Brain pericyte (primary cell): ENCODE data around the gene CAMK4.

ENCODE experiments used
- DNase-seq: peaks from one replicate; pipeline ENCODE4 v3.0.0-alpha.2; 2012; ENCODE audit warnings: low read depth, low spot score

The CAMK4 gene

GRCh38 chr5:111223787-111224560 is at the start of gene CAMK4:
Gene CAMK4 (plus strand): TSS chr5:111224384. CDS start chr5:111224484, 100 bp downstream.
- DNase-seq, result peak; percentile 20

DNA sequence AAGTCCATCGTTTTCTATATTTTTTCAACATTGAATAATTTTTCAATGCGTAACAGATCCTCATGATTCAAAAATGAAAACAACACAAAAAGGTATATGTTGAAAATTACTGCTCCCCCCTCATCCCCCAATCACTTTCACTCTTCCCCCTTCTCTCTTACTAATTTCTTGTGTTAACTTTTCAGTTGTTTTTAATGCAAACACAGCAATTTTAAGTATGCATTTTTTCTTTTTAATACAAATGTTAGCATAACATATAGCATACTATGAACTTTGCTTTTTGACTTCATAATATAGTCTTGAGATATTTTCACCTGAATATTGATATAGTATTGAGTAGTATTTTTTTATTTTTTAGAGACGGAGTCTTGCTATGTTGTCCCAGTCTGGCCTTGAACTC is 41.1 kb upstream of the CAMK4 start:
- no peak for DNase-seq

- no peak for DNase-seq
Measured at GRCh38 chr5:111187079-111187478, 37.1 kb upstream of the CAMK4 start.

DNA sequence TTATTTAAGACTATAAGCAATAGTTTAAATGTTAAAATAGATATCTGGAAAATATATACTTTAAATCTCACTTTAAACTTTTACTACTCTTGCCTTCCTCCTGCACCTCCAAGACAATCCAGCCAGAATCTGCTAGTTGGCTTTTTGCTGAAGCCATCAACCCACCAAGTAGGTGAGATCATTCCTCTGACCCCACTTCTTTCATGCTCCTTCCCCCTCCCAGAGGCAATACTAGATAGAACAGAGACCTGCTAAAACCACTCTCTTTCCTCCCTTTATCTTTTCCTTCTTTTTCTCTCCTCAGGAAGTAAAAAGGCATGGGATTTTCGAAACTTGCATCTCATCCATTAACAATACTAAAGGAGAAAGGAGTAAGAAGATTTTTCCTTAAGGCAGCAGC is 30.1 kb upstream of the CAMK4 start:
- DNase-seq, result no peak

- no peak for DNase-seq
Measured at GRCh38 chr5:111194925-111195324, 29.3 kb upstream of the CAMK4 start.

DNA sequence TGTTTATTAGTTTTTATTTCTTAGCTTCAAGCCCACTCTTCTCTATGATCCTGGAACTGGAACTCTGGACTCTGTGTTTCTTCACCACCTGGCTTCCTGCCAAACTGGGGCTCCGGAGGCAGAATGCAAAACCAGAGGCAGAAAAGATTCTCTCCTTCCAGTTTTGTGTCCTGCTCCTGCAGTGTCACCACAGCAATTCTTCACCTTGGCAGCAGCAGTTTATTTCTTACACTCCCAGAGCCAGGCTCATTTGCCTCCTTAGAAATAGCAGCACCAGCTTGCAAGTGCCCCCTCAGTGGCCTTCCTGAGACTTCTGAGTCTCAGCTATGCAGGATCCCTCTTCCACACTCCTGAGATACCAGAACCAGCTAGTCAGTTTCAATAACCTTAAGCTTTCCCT is 26.7 kb upstream of the CAMK4 start:
- no peak for DNase-seq

DNA sequence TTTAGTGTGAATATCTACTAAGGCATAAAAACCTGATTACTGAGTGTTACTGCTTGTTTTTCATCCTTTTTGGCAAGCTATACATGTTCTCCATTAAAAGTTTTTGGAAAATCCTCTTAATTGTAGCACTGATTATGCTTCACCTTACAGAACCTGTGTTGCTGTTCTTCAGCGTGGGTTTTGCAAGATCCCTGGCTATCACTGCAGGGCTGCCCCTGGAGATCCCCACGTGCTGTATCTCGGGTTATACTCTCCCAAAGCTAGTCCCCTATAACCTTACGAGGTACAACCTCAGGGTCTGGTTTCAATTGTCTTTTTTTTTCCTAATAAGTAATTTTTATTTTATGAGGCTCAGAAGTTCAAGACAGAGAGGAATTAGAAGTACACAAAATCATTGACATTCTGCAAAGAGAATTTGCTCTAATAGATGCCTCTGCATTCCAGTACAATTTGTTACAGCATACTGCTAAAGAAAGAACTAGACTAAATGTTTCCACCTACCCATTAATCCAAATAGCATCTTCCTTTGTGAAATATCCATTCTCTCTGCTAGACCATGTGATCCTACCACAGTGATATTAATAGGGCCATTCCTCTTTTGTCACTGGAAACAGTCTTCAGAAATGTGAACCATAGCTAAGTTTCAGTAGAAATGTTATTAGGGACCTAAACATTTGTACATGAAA is 25.8 kb upstream of the CAMK4 start:
- no peak for DNase-seq

GRCh38 chr5:111200828-111201227 is 23.4 kb upstream of the CAMK4 start:
- no peak for DNase-seq

- no peak for DNase-seq
Measured at GRCh38 chr5:111201705-111202104, 22.5 kb upstream of the CAMK4 start.

DNA sequence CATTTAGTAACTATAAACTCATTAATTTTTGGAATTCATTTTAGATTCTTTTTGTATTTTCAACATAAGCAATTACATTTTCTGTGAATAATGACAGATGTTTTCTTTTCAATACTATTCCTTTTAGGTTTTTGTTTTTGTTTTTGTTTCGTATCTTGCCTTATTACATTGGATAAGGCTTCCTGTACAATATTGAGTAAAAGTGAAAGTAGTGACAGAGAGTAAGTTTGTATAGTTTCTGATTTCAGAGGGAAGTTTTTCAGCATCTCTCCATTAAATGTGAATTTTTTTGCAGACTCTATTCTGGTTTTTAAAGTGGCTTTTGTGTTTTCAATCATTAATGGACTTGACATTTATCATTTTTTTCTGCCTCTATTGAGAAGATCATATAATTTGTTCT is 12.8 kb upstream of the CAMK4 start:
- DNase-seq, result no peak

GRCh38 chr5:111214052-111214742 is 10.0 kb upstream of the CAMK4 start:
- DNase-seq, result no peak

GRCh38 chr5:111215971-111216370 is 8.2 kb upstream of the CAMK4 start:
- no peak for DNase-seq

GRCh38 chr5:111221139-111221538 is 3.0 kb upstream of the CAMK4 start:
- no peak for DNase-seq

DNA sequence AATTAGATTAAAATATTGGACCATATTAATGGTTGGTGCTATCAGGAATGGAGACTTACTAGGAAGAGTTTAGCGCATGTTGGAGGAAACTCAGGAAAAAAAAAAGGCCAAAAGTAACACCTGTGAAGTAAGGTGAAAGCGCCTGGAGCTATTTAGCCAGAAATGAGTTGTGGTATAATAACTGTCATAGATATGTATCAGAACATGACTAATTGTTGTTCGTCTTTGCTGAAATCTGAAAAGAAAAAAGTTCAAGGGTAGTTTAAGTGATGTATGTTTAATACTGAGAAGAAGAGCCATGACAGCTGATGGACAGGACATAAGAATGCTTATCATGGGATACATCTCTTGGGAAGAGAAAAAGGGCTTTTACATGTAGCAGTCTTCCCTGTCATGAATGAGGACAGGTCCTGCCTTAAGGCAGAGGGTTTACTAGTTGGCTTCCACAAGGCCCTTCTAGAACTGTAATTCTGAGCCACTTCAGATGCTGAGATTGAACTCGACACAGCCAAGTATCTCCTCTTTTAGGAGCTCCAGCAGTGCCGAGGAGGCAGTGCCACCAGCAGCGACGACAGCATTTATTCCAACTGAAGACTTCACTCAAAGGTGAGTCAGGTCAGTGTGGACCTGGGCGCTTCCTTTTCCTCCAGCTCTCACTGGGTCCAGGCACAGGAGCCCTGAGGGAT is 940 bp upstream of the CAMK4 start:
- DNase-seq, result no peak

DNA sequence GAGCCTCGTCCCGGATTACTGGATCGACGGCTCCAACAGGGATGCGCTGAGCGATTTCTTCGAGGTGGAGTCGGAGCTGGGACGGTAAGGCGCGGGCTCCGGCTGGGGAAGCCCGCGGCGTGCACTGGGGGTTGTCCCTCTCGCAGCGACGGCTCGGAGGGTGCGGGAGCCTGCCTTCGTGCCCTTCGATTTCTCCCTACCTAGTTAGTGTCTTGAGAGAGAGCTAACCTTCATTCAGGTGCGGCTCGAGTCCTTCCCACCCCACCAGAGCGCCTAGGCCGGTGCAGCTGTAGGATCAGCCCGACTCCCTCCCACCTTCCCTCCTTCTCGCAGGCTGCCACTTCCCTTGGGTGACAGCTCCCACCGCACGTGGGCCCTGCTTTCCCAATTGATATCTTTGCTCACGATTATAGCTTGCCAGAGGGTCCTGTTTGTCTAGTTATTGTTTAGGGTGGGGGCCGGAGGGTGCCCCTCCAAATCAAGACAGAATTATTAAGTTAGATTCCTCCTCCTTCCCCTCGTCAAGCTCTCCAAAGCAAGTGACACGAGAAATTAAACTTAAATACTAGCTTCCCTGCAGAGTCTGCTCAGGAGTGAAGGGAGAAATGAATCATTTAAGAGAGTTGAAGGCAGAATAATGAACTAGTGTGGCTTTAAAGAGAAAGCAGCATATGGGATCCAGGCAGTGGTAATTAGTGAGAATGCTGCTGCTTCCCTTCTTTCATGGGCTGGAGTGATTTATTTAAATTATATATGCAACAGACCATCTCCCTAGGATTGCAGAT is 569 bp downstream of the CAMK4 start:
- no peak for DNase-seq

GRCh38 chr5:111225926-111226325 is 1.7 kb downstream of the CAMK4 start:
- no peak for DNase-seq

DNA sequence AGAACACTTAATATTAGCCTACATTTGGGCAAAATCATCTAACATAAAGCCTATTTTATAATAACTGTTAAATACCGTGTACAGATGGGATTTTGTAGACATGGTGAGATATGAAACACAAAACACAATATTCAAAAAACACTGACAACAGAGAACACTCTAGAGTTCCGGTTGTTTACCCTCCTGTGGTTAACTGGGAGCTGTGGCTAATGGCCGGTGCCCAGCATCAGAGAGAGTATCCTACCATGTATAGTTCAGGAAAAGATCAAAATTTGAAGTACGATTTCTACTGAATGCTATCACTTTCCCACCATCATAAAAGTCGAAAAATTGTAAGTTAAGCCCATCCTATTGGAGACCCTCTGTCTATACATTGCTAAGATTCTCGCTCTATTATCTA is 2.4 kb downstream of the CAMK4 start:
- DNase-seq, result no peak

- no peak for DNase-seq
Measured at GRCh38 chr5:111227226-111227782, 3.1 kb downstream of the CAMK4 start.

DNA sequence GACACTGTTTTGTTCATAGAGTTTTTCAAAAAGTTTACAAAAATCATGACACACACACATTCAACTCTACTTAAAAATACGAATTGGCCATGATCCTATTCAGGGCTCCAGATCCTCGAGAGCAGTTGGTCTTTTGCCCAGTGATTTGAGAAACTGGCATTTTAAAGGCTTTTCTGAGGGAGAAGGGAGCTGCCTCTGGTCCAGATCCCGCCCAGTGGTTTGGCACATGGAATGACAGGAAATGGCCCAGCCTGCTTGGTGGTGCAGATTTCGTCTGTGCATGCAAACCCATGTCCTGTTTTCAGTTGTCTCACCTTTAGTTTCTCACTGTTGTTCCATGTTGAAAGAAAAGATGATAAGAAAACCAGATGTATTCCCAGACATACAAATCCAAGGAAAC is 3.6 kb downstream of the CAMK4 start:
- no peak for DNase-seq

DNA sequence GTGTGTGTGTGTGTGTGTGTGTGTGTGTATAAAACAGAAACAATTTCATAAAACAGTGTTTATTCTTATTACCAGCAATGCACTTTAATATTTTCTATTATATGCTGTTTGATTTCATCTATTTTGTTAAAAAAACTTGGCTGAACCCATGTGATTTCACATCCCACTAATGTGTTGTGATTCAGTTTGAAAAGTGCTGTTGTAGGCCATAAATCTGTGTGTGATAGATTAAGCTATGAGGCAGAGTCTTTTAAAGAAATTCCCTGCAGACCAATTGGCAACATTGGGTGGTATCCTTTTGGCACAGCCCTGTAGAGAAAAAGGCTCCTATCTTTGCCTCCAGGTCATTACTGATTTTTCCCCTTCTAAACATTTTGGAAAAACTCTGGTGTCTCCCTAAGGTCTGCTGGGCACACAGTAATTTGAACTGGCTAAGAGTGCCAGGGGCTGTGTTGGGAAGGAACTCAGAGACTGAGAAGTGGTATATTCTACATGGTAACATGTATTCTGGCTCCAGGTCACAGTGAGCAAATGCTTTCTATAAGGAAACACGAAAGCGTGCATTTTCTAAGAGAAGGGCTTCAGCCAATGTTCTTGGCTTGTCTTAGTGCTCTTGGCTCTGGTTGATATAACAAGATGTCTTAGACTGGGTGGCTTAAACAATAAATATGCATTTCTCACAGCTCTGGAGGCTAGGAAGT is 4.5 kb downstream of the CAMK4 start:
- DNase-seq, result no peak
